ENCODE data around the gene TUSC7. TPM values are rescaled to one million over a fixed set of nuclear protein-coding genes. Genes with fewer than 3 reads are reported as not detected.

Gene TUSC7
- total RNA-seq, 6 donors from 2014 or later, result not detected

GRCh38 chr3:116702334-116702733 is 7.2 kb upstream of the TUSC7 start:
- no peak for DNase-seq
- no peak overlapping the region for H3K4me3 ChIP-seq
- no peaks in the 10 kb centered on the region for H3K9me3 ChIP-seq
- H3K4me1 ChIP-seq, result no peaks in the 10 kb centered on the region
- TF ChIP-seq POLR2AphosphoS5 (IDR thresholded peaks at IDR 0.05), result no peak
- TF ChIP-seq POLR2A (IDR thresholded peaks at IDR 0.05), result no peak
- TF ChIP-seq CTCF (IDR thresholded peaks at IDR 0.05), result no peak
- ATAC-seq (ENCODE audit: low FRiP score in 2 of 2), result no peak
- H3K27me3 ChIP-seq, result no peaks in the 10 kb centered on the region
- H3K36me3 ChIP-seq, result no peaks in the 10 kb centered on the region
- H3K27ac ChIP-seq, result no peak overlapping the region
- WGBS, 2 donors, result 61 to 65% methylated on average over 4 of the region's 4 CpGs

GRCh38 chr3:116707531-116707930 is 2.0 kb upstream of the TUSC7 start:
- Histone ChIP-seq H3K27ac (no peak overlapping the region), H3K9me3 (no peaks in the 10 kb centered on the region), H3K4me3 (no peak overlapping the region), H3K4me1 (no peaks in the 10 kb centered on the region), H3K27me3 (no peaks in the 10 kb centered on the region), H3K36me3 (no peaks in the 10 kb centered on the region)
- DNase-seq (no peak), ATAC-seq (ENCODE audit: low FRiP score in 2 of 2) (no peak)
- TF ChIP-seq EP300 (IDR thresholded peaks at IDR 0.05) (no peak), POLR2A (IDR thresholded peaks at IDR 0.05) (no peak), CTCF (IDR thresholded peaks at IDR 0.05) (no peak), POLR2AphosphoS5 (IDR thresholded peaks at IDR 0.05) (no peak)
- WGBS, 2 donors, result 91 to 93% methylated on average over 3 of the region's 3 CpGs

GRCh38 chr3:116716490-116716889 is 6.9 kb downstream of the TUSC7 start:
- 53 to 63% methylated on average over 4 of the region's 4 CpGs for WGBS, 2 donors
- no peak for ATAC-seq (ENCODE audit: low FRiP score in 2 of 2)
- no peaks in the 10 kb centered on the region for H3K4me1 ChIP-seq
- no peak for TF ChIP-seq EP300 (IDR thresholded peaks at IDR 0.05)
- no peak for TF ChIP-seq POLR2A (IDR thresholded peaks at IDR 0.05)
- TF ChIP-seq POLR2AphosphoS5 (IDR thresholded peaks at IDR 0.05), result no peak
- TF ChIP-seq CTCF (IDR thresholded peaks at IDR 0.05), result no peak
- no peaks in the 10 kb centered on the region for H3K9me3 ChIP-seq
- H3K36me3 ChIP-seq, result no peaks in the 10 kb centered on the region
- no peak for DNase-seq
- no peak overlapping the region for H3K27ac ChIP-seq
- no peaks in the 10 kb centered on the region for H3K27me3 ChIP-seq
- no peak overlapping the region for H3K4me3 ChIP-seq

GRCh38 chr3:116717566-116717965 is 8.0 kb downstream of the TUSC7 start:
- H3K27ac ChIP-seq, result no peak overlapping the region
- TF ChIP-seq POLR2A (IDR thresholded peaks at IDR 0.05) (no peak), EP300 (IDR thresholded peaks at IDR 0.05) (no peak), POLR2AphosphoS5 (IDR thresholded peaks at IDR 0.05) (no peak), CTCF (IDR thresholded peaks at IDR 0.05) (no peak)
- H3K4me1 ChIP-seq, result no peaks in the 10 kb centered on the region
- H3K36me3 ChIP-seq, result no peaks in the 10 kb centered on the region
- ATAC-seq (ENCODE audit: low FRiP score in 2 of 2), result no peak
- no peak overlapping the region for H3K4me3 ChIP-seq
- 73 to 84% methylated on average over 1 of the region's 1 CpG for WGBS, 2 donors
- no peak for DNase-seq
- H3K27me3 ChIP-seq, result no peaks in the 10 kb centered on the region
- no peaks in the 10 kb centered on the region for H3K9me3 ChIP-seq

- TF ChIP-seq CTCF (IDR thresholded peaks at IDR 0.05) (no peak), EP300 (IDR thresholded peaks at IDR 0.05) (no peak), POLR2AphosphoS5 (IDR thresholded peaks at IDR 0.05) (no peak), POLR2A (IDR thresholded peaks at IDR 0.05) (no peak)
- H3K4me1 ChIP-seq, result no peaks in the 10 kb centered on the region
- H3K27ac ChIP-seq, result no peak overlapping the region
- H3K36me3 ChIP-seq, result no peaks in the 10 kb centered on the region
- H3K4me3 ChIP-seq, result no peak overlapping the region
- no peaks in the 10 kb centered on the region for H3K9me3 ChIP-seq
- ATAC-seq (ENCODE audit: low FRiP score in 2 of 2), result no peak
- H3K27me3 ChIP-seq, result no peaks in the 10 kb centered on the region
- DNase-seq, result no peak
- WGBS, 2 donors, result 81% methylated on average over 2 of the region's 2 CpGs
Observed at GRCh38 chr3:116728454-116728853, 18.9 kb downstream of the TUSC7 start.
